ENCODE measurements around the gene SWAP70. TPM values are rescaled to one million over a fixed set of nuclear protein-coding genes. Genes with fewer than 3 reads are reported as not detected.

SWAP70 gene
- total and polyA plus RNA-seq, 2 of the 13 experiments (the other 11 are each of a cell fraction or from before 2014, with no cell fraction given), result 4.6 to 8.7 TPM

- TF ChIP-seq, protein P1, sequence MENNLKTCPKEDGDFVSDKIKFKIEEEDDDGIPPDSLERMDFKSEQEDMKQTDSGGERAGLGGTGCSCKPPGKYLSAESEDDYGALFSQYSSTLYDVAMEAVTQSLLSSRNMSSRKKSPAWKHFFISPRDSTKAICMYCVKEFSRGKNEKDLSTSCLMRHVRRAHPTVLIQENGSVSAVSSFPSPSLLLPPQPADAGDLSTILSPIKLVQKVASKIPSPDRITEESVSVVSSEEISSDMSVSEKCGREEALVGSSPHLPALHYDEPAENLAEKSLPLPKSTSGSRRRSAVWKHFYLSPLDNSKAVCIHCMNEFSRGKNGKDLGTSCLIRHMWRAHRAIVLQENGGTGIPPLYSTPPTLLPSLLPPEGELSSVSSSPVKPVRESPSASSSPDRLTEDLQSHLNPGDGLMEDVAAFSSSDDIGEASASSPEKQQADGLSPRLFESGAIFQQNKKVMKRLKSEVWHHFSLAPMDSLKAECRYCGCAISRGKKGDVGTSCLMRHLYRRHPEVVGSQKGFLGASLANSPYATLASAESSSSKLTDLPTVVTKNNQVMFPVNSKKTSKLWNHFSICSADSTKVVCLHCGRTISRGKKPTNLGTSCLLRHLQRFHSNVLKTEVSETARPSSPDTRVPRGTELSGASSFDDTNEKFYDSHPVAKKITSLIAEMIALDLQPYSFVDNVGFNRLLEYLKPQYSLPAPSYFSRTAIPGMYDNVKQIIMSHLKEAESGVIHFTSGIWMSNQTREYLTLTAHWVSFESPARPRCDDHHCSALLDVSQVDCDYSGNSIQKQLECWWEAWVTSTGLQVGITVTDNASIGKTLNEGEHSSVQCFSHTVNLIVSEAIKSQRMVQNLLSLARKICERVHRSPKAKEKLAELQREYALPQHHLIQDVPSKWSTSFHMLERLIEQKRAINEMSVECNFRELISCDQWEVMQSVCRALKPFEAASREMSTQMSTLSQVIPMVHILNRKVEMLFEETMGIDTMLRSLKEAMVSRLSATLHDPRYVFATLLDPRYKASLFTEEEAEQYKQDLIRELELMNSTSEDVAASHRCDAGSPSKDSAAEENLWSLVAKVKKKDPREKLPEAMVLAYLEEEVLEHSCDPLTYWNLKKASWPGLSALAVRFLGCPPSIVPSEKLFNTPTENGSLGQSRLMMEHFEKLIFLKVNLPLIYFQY (CRISPR knock-in tag; IDR thresholded peaks at IDR 0.05; ENCODE audit: borderline replicate concordance), result no peak
Measured at GRCh38 chr11:9624448-9624847, 39.4 kb upstream of the SWAP70 start (continued).

DNA sequence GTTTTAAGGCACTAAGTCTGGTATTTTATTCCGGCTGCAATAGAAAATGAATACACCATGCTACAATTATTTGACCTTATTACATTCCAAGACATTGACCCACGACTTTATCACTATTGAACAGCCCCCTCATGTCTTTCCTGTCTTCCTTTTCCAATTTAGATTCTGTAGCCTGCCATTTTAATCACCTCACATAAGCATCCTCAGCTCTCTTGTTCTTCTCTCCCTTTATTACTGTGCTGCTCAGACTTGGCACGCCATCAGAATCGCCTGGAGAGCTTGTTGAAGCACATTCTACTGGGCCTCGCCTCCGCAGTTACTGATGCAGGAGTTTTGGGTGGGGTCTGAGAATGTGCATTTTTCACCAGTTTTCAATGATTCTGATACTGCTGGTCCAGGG lies 38.7 kb upstream of the SWAP70 start:
- in situ Hi-C loops (cut with HindIII; ENCODE audit: extremely low pct_ligation_motif_present, low pct_unique_long_range_greater_than_20kb) (no loop called here), intact Hi-C loops (cut with micrococcal nuclease; ENCODE audit: unreplicated experiment) (no loop called here)
- Histone ChIP-seq H3K79me2 (ENCODE audit: insufficient read depth, low read length) (no peaks in the 10 kb centered on the region), H2AFZ (ENCODE audit: low read length) (no peak overlapping the region), H3K4me1 (ENCODE audit: insufficient read depth, low read length) (no peaks in the 10 kb centered on the region), H3K27me3 (ENCODE audit: control insufficient read depth in 1 of 2, insufficient read depth in 2 of 2, low read length in 2 of 2) (peaks cover 0 to 16% of the 10 kb centered on the region in 2 experiments; a peak in 2 of 5 replicates), H3K27ac (ENCODE audit: extremely low read length, insufficient read depth, low read length) (no peak overlapping the region), H3K9ac (ENCODE audit: insufficient read depth, low read depth, low read length) (no peak overlapping the region), H3K9me3 (ENCODE audit: low read length) (no peaks in the 10 kb centered on the region), H4K20me1 (ENCODE audit: insufficient read depth, low read length) (no peaks in the 10 kb centered on the region), H3K4me3 (replicated peaks in 1 of 3; ENCODE audit: insufficient read depth in 1 of 3, low read depth in 2 of 3, low read length in 3 of 3) (no peak overlapping the region), H3K36me3 (replicated peaks in 1 of 2; ENCODE audit: control insufficient read depth in 1 of 2, insufficient read depth in 2 of 2, low read length in 2 of 2) (no peaks in the 10 kb centered on the region), H3K4me2 (ENCODE audit: low read depth, low read length) (no peak overlapping the region)
- no peak for DNase-seq (ENCODE audit: low spot score)
- TF ChIP-seq ZNF547 (CRISPR knock-in tag; IDR thresholded peaks at IDR 0.05) (no peak), DR1 (CRISPR knock-in tag; IDR thresholded peaks at IDR 0.05) (no peak), ZNF282 (IDR thresholded peaks at IDR 0.05; ENCODE audit: partially characterized antibody) (no peak), RAD21 (CRISPR knock-in tag; IDR thresholded peaks at IDR 0.05) (no peak), PREB (CRISPR knock-in tag; IDR thresholded peaks at IDR 0.05) (no peak), PRPF4 (IDR thresholded peaks at IDR 0.05; ENCODE audit: low read depth, low read length, poor library complexity, severe bottlenecking) (no peak), GABPA (IDR thresholded peaks at IDR 0.05; ENCODE audit: low read depth, low read length) (no peak), GABPA (CRISPR knock-in tag; IDR thresholded peaks at IDR 0.05; ENCODE audit: low read depth) (no peak), ADNP (CRISPR knock-in tag; IDR thresholded peaks at IDR 0.05) (no peak), RBM39 (IDR thresholded peaks at IDR 0.05; ENCODE audit: low read depth, low read length, poor library complexity, severe bottlenecking) (no peak), ZNF331 (CRISPR knock-in tag; IDR thresholded peaks at IDR 0.05) (no peak), ZFP36 (IDR thresholded peaks at IDR 0.05; ENCODE audit: borderline replicate concordance, low read depth, low read length, partially characterized antibody) (no peak), BRCA1 (CRISPR knock-in tag; IDR thresholded peaks at IDR 0.05) (no peak), ZNF414 (CRISPR knock-in tag; IDR thresholded peaks at IDR 0.05) (no peak), ZNF496 (CRISPR knock-in tag; IDR thresholded peaks at IDR 0.05; ENCODE audit: insufficient replicate concordance) (no peak)
- WGBS (ENCODE audit: low lambda C conversion rate), result 56% methylated on average over 6 of the region's 6 CpGs
- ChIA-PET CTCF (ENCODE audit: low intra/inter-chr PET ratio, low total read pairs) (no interaction called here), POLR2A (no interaction called here)
- no peak for FAIRE-seq
- BruUV-seq (replicated peaks), result no TSS peak
- no peak for ATAC-seq
